ENCODE results near the gene MICAL3.
"Not testable (repeated sequence)": the region's sequence is repeated elsewhere in the genome, so short reads cannot be mapped to it uniquely, and the experiment has no call there.

DNA sequence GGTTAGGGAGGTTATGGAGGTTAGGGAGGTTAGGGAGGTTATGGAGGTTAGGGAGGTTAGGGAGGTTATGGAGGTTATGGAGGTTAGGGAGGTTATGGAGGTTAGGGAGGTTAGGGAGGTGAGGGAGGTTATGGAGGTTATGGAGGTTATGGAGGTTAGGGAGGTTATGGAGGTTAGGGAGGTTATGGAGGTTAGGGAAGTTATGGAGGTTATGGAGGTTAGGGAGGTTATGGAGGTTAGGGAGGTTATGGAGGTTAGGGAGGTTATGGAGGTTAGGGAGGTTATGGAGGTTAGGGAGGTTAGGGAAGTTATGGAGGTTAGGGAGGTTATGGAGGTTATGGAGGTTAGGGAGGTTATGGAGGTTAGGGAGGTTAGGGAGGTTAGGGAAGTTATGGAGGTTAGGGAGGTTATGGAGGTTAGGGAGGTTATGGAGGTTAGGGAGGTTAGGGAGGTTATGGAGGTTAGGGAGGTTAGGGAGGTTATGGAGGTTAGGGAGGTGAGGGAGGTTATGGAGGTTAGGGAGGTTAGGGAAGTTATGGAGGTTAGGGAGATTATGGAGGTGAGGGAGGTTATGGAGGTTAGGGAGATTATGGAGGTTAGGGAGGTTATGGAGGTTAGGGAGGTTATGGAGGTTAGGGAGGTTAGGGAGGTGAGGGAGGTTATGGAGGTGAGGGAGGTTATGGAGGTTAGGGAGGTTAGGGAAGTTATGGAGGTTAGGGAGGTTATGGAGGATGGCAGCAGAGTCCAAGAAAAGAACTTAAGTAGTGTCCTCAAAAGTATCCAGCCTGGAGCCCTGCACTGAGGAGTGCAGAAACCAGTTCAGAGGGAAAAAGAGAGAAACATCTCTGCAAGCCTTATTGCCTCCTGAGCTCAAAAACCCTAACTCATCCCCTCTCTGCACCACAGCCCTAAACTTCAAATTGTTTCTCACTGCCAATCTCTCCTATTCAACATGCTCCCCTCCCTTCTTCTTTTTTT is 147.2 kb downstream of the MICAL3 start:
- TF ChIP-seq, protein P1, sequence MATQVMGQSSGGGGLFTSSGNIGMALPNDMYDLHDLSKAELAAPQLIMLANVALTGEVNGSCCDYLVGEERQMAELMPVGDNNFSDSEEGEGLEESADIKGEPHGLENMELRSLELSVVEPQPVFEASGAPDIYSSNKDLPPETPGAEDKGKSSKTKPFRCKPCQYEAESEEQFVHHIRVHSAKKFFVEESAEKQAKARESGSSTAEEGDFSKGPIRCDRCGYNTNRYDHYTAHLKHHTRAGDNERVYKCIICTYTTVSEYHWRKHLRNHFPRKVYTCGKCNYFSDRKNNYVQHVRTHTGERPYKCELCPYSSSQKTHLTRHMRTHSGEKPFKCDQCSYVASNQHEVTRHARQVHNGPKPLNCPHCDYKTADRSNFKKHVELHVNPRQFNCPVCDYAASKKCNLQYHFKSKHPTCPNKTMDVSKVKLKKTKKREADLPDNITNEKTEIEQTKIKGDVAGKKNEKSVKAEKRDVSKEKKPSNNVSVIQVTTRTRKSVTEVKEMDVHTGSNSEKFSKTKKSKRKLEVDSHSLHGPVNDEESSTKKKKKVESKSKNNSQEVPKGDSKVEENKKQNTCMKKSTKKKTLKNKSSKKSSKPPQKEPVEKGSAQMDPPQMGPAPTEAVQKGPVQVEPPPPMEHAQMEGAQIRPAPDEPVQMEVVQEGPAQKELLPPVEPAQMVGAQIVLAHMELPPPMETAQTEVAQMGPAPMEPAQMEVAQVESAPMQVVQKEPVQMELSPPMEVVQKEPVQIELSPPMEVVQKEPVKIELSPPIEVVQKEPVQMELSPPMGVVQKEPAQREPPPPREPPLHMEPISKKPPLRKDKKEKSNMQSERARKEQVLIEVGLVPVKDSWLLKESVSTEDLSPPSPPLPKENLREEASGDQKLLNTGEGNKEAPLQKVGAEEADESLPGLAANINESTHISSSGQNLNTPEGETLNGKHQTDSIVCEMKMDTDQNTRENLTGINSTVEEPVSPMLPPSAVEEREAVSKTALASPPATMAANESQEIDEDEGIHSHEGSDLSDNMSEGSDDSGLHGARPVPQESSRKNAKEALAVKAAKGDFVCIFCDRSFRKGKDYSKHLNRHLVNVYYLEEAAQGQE (IDR thresholded peaks at IDR 0.05; ENCODE audit: low read depth, low read length): not testable (repeated sequence)
- TF ChIP-seq POLR2AphosphoS5 (IDR thresholded peaks at IDR 0.05; ENCODE audit: low read depth, low read length); TCF12 (IDR thresholded peaks at IDR 0.05); YY1 (IDR thresholded peaks at IDR 0.05; ENCODE audit: low read depth); FOXJ3 (CRISPR knock-in tag; IDR thresholded peaks at IDR 0.05); GATA2 (CRISPR knock-in tag; IDR thresholded peaks at IDR 0.05); RFX5 (IDR thresholded peaks at IDR 0.05; ENCODE audit: low read length); RAD21 (IDR thresholded peaks at IDR 0.05; ENCODE audit: low read length); GABPA (IDR thresholded peaks at IDR 0.05; ENCODE audit: low read depth): not testable (repeated sequence)
- TF ChIP-seq, protein P2, sequence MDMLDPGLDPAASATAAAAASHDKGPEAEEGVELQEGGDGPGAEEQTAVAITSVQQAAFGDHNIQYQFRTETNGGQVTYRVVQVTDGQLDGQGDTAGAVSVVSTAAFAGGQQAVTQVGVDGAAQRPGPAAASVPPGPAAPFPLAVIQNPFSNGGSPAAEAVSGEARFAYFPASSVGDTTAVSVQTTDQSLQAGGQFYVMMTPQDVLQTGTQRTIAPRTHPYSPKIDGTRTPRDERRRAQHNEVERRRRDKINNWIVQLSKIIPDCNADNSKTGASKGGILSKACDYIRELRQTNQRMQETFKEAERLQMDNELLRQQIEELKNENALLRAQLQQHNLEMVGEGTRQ (IDR thresholded peaks at IDR 0.05; ENCODE audit: borderline replicate concordance, low read depth, low read length): not testable (repeated sequence)
- TF ChIP-seq, protein P3, sequence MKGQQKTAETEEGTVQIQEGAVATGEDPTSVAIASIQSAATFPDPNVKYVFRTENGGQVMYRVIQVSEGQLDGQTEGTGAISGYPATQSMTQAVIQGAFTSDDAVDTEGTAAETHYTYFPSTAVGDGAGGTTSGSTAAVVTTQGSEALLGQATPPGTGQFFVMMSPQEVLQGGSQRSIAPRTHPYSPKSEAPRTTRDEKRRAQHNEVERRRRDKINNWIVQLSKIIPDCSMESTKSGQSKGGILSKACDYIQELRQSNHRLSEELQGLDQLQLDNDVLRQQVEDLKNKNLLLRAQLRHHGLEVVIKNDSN (IDR thresholded peaks at IDR 0.05; ENCODE audit: borderline replicate concordance, low read depth): not testable (repeated sequence)
- TF ChIP-seq, protein P4, sequence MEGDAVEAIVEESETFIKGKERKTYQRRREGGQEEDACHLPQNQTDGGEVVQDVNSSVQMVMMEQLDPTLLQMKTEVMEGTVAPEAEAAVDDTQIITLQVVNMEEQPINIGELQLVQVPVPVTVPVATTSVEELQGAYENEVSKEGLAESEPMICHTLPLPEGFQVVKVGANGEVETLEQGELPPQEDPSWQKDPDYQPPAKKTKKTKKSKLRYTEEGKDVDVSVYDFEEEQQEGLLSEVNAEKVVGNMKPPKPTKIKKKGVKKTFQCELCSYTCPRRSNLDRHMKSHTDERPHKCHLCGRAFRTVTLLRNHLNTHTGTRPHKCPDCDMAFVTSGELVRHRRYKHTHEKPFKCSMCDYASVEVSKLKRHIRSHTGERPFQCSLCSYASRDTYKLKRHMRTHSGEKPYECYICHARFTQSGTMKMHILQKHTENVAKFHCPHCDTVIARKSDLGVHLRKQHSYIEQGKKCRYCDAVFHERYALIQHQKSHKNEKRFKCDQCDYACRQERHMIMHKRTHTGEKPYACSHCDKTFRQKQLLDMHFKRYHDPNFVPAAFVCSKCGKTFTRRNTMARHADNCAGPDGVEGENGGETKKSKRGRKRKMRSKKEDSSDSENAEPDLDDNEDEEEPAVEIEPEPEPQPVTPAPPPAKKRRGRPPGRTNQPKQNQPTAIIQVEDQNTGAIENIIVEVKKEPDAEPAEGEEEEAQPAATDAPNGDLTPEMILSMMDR (IDR thresholded peaks at IDR 0.05): not testable (repeated sequence)
- TF ChIP-seq, protein P5, sequence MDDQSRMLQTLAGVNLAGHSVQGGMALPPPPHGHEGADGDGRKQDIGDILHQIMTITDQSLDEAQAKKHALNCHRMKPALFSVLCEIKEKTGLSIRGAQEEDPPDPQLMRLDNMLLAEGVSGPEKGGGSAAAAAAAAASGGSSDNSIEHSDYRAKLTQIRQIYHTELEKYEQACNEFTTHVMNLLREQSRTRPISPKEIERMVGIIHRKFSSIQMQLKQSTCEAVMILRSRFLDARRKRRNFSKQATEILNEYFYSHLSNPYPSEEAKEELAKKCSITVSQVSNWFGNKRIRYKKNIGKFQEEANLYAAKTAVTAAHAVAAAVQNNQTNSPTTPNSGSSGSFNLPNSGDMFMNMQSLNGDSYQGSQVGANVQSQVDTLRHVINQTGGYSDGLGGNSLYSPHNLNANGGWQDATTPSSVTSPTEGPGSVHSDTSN (IDR thresholded peaks at IDR 0.05): not testable (repeated sequence)
